RWPE2 (cell line): Measurements from ENCODE around the gene MBNL2.

Experiments used
- ATAC-seq: fragments of 200-7000 bp; cut with Tn5 transposase; 3 replicates; pipeline ENCODE4 v1.9.1; 2021; ENCODE audit warnings: low read depth
- DNase-seq: peaks from one replicate; pipeline ENCODE4 v3.0.0-alpha.2; 2020; ENCODE audit warnings: low spot score
- H3K27ac ChIP-seq: fragments of 450-650 bp; 2 replicates; pipeline ENCODE4 v1.5.1; 2017; ENCODE audit warnings: mild to moderate bottlenecking; ENCODE audit not compliant: poor library complexity, severe bottlenecking
- H3K27me3 ChIP-seq: fragments of 250-450 bp; sonication (Bioruptor Pico); 2 replicates; pipeline ENCODE4 v1.5.1; 2021; ENCODE audit warnings: mild to moderate bottlenecking, moderate library complexity; ENCODE audit not compliant: insufficient read depth, poor library complexity, severe bottlenecking
- H3K36me3 ChIP-seq: fragments of 250-450 bp; sonication (Bioruptor Pico); 2 replicates; pipeline ENCODE4 v1.5.1; 2020; ENCODE audit warnings: low read depth, mild to moderate bottlenecking, moderate library complexity
- H3K4me1 ChIP-seq: fragments of 250-450 bp; sonication (Bioruptor Pico); 2 replicates; pipeline ENCODE4 v1.5.1; 2021; ENCODE audit warnings: mild to moderate bottlenecking, moderate library complexity; ENCODE audit not compliant: insufficient read depth, poor library complexity, severe bottlenecking
- H3K4me3 ChIP-seq: fragments of 250-450 bp; sonication (Bioruptor Pico); 2 replicates; pipeline ENCODE4 v1.5.1; 2021; ENCODE audit warnings: mild to moderate bottlenecking, moderate library complexity; ENCODE audit not compliant: severe bottlenecking
- H3K9me3 ChIP-seq: fragments of 250-450 bp; sonication (Bioruptor Pico); 2 replicates; pipeline ENCODE4 v1.5.1; 2021; ENCODE audit warnings: mild to moderate bottlenecking, moderate library complexity; ENCODE audit not compliant: severe bottlenecking
- CTCF ChIP-seq: fragments of 450-650 bp; IDR thresholded peaks from one replicate; pipeline ENCODE4 v1.5.1; 2017; ENCODE audit warnings: mild to moderate bottlenecking, moderate library complexity; ENCODE audit not compliant: poor library complexity, severe bottlenecking

The MBNL2 gene

GRCh38 chr13:97288486-97288900 is 66.4 kb downstream of the MBNL2 start:
- no peak for ATAC-seq
- TF ChIP-seq CTCF, result no peak
- DNase-seq, result no peak
- Histone ChIP-seq H3K36me3 (peaks cover 5% of the 10 kb centered on the region; the same call in 1 of the 2 replicates), H3K9me3 (peaks cover 2% of the 10 kb centered on the region), H3K27me3 (no peaks in the 10 kb centered on the region), H3K27ac (no peak overlapping the region), H3K4me3 (no peak overlapping the region), H3K4me1 (peaks cover 11% of the 10 kb centered on the region)

DNA sequence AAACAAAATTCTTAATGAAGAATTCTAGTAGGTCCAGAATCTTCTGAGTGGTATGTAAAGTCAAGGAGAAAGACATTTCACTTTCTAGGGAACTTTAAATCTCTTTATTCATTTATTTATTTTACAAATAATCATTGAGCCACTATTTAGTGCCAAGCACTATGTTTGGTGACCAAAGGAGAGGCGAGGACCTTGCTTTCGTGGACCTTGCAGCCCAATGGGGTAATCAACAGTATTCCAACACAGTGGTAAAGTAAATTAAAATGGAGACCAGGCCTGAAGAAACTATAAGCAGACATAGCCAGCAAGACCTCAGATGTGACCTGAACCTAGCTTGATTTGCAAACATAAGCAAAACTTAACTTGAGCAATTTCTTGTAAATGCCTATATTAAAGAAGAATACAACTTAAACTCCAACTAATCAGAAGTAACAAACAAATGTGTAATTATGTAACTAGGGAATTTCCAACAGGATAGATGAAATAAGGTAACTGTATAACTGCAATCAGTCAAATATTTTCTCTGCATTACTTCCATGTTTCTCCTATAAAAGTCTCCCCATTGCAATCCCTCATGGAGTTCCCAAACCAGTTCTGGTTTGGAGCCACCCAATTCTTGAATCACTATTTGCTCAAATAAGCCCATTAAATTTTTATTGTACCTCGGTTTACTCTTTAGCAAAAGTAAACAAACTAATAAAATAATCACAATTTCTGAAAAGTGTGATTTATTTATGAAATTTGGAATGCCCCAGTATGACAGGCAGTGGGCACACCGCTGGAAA is 67.6 kb downstream of the MBNL2 start:
- Histone ChIP-seq H3K27me3 (no peaks in the 10 kb centered on the region), H3K4me3 (no peak overlapping the region), H3K36me3 (peaks cover 5% of the 10 kb centered on the region; the same call in 1 of the 2 replicates), H3K9me3 (peaks cover 2% of the 10 kb centered on the region), H3K4me1 (peaks cover 23% of the 10 kb centered on the region), H3K27ac (no peak overlapping the region)
- DNase-seq (no peak), ATAC-seq (no peak)
- no peak for TF ChIP-seq CTCF

DNA sequence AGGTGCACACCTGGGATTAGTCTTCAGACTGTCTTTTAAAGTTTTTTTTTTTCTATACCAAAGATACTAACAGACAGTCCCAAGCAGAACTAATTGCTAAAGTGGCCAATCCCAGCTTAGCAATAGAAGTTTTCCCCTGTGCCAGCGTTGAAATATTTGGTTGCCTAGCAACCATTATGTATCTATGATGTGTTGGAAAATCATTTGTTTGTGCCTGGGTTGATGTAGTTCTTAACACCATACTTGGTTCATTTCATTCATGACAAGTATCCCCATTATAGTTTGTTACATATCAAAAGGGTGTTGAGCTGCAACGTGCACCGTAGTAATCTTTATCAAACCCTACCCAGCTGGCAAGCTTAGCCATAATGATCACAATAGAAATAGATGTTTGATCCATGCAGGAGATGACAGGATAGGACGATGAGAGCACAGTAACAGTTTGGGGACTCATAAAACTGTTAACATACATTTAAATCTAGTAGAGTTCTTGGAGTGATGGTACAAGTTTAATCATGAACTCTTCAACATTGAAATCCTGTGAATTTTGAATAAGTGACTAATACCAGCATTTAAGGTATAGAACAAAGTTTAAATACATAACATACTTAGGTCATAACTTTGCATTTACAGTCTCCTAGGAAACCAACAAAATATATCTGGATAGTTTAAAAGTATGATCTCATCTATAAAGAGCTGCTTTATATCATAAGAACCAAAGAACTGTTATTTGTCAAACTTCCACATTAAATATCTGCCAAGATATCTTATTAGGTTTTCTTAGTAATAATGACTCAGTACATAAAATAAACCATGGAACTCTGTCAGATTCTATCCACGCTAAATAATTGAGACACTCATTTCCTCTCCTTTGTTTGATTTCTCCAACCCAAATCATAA is 73.4 kb downstream of the MBNL2 start:
- H3K27ac ChIP-seq, result peak overlapping the region; percentile 98
- ATAC-seq (peak; percentile 89), DNase-seq (no peak)
- H3K27me3 ChIP-seq, result no peaks in the 10 kb centered on the region
- H3K36me3 ChIP-seq, result no peaks in the 10 kb centered on the region
- H3K4me1 ChIP-seq, result peaks cover 54% of the 10 kb centered on the region
- no peak for TF ChIP-seq CTCF
- H3K9me3 ChIP-seq, result no peaks in the 10 kb centered on the region
- no peak overlapping the region for H3K4me3 ChIP-seq

DNA sequence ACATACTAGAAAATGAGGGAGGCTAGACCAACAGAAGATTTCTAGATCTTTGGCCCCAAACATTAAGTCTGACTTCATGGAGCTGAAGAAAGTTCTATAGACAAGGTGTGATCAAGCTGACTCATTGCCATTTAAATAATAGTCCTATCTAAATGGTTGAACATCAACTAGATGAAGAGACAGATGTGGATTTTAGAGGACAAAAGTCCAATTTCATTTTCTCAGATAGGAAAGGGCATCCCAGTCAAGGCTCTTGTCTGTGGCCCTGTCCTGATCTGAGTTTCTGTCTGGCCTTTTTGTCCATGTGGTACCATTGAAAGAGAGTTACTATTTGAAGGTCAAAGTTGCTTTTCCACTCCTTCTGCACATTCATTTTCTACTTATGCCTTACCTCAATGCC is 74.6 kb downstream of the MBNL2 start:
- TF ChIP-seq CTCF, result no peak
- Histone ChIP-seq H3K4me1 (peaks cover 54% of the 10 kb centered on the region), H3K27me3 (no peaks in the 10 kb centered on the region), H3K27ac (peak overlapping the region; percentile 98), H3K36me3 (no peaks in the 10 kb centered on the region), H3K4me3 (no peak overlapping the region), H3K9me3 (no peaks in the 10 kb centered on the region)
- ATAC-seq (no peak), DNase-seq (no peak)
